Stimulated activated CD4-positive, alpha-beta T cell treated with anti-CD3 and anti-CD28 coated beads, Interleukin-1b, Interleukin-23, amount 100 ng/mL, for 1 hour (primary cell): Measurements from ENCODE around the gene BANP.
"Not testable (repeated sequence)": the region's sequence is repeated elsewhere in the genome, so short reads cannot be mapped to it uniquely, and the experiment has no call there.

ENCODE experiments used
- DNase-seq, 2 donors: peaks; one replicate each; pipeline ENCODE4 v3.0.0-alpha.2; 2020; ENCODE audit warnings: low read depth in 2 of 2

BANP gene

GRCh38 chr16:88121391-88121790 lies 170.2 kb downstream of the BANP start:
- DNase-seq: not testable (repeated sequence)

GRCh38 chr16:88121886-88122580 lies 170.8 kb downstream of the BANP start:
- no peak for DNase-seq
